Panc1 (cell line): ENCODE data around the gene CLPTM1L. TPM values are rescaled to one million over a fixed set of nuclear protein-coding genes. Genes with fewer than 3 reads are reported as not detected.
"Not testable (repeated sequence)": the region's sequence is repeated elsewhere in the genome, so short reads cannot be mapped to it uniquely, and the experiment has no call there.

Experiments
- ATAC-seq: fragments of 200-7000 bp; cut with Tn5 transposase; 2 replicates; pipeline ENCODE4 v1.9.1; 2020; ENCODE audit warnings: mild to moderate bottlenecking, moderate library complexity
- BruUV-seq: library from RNA; stranded (reverse); fragments of 400-500 nt; replicated peaks from 2 replicates; lab custom pipeline; 2021; lab: Mats Ljungman, UMichigan
- CTCF ChIA-PET: fragments of 300-600 bp; sonication (Branson Sonifier 250); formaldehyde crosslinking; loops from one replicate; lab custom pipeline; 2022; ENCODE audit warnings: antibody characterized with exemption; lab: Charles Lee
- POLR2A ChIA-PET: fragments of 300-600 bp; sonication (Branson Sonifier 250); formaldehyde crosslinking; loops from one replicate; lab custom pipeline; 2022; ENCODE audit warnings: antibody characterized with exemption; lab: Charles Lee
- DNase-seq: peaks from one replicate; pipeline ENCODE4 v3.0.0-alpha.2; 2010; ENCODE audit warnings: low read depth, low spot score
- H3K27ac ChIP-seq: 2 replicates; pipeline ENCODE4 v1.5.1; 2011; ENCODE audit warnings: mild to moderate bottlenecking, low read length, inconsistent platforms
- H3K27me3 ChIP-seq: fragments of 200-500 bp; sonication (Bioruptor generic); 2 replicates; pipeline ENCODE4 v1.6.0; 2014; ENCODE audit warnings: low read length, inconsistent platforms; ENCODE audit not compliant: control insufficient read depth, insufficient read depth
- H3K36me3 ChIP-seq: fragments of 200-500 bp; sonication (Bioruptor generic); 2 replicates; pipeline ENCODE4 v1.5.1; 2014; ENCODE audit warnings: inconsistent platforms, mild to moderate bottlenecking, low read length, moderate library complexity; ENCODE audit not compliant: control insufficient read depth, insufficient read depth
- H3K4me1 ChIP-seq: 2 replicates; pipeline ENCODE4 v1.5.1; 2011; ENCODE audit warnings: inconsistent platforms, mild to moderate bottlenecking, low read length, moderate library complexity; ENCODE audit not compliant: control insufficient read depth, insufficient read depth
- H3K4me3 ChIP-seq, 2 experiments: 2 replicates each; pipeline ENCODE4 v1.5.1; 2011 to 2012; ENCODE audit warnings: low read depth in 2 of 2, low read length in 2 of 2, mild to moderate bottlenecking in 2 of 2, inconsistent platforms in 1 of 2, moderate library complexity in 1 of 2
- H3K9me3 ChIP-seq: fragments of 200-500 bp; sonication (Bioruptor generic); 2 replicates; pipeline ENCODE4 v1.5.1; 2014; ENCODE audit warnings: low read depth, mild to moderate bottlenecking, inconsistent platforms, low read length, moderate library complexity; ENCODE audit not compliant: control insufficient read depth, insufficient read depth
- CTCF ChIP-seq: fragments of 450-650 bp; IDR thresholded peaks from 2 replicates; pipeline ENCODE4 v1.5.1; 2017; ENCODE audit warnings: mild to moderate bottlenecking
- POLR2AphosphoS5 ChIP-seq: IDR thresholded peaks from 2 replicates; pipeline ENCODE4 v1.6.1; 2012; ENCODE audit warnings: mild to moderate bottlenecking, low read depth, low read length, moderate library complexity
- SIN3A ChIP-seq: IDR thresholded peaks from 2 replicates; pipeline ENCODE4 v1.6.1; 2012; ENCODE audit warnings: low read depth, mild to moderate bottlenecking, low read length, moderate library complexity, borderline replicate concordance; ENCODE audit not compliant: insufficient read depth
- TCF7L2 ChIP-seq: IDR thresholded peaks from 2 replicates; pipeline ENCODE4 v1.6.1; 2011; ENCODE audit warnings: mild to moderate bottlenecking, low read depth, low read length, inconsistent platforms
- in situ Hi-C: cut with HindIII; loops from 2 replicates; pipeline ENCODE4 v1.10.0; 2016; ENCODE audit warnings: low sequenced_read_pairs, low pct_unique_long_range_greater_than_20kb
- intact Hi-C: fragments of 100-400 bp; cut with micrococcal nuclease; formaldehyde crosslinking; loops from one replicate; pipeline ENCODE4 v1.10.0; 2022; ENCODE audit not compliant: unreplicated experiment
- total RNA-seq: library from RNA; stranded (reverse); gene quantifications from one replicate; pipeline ENCODE4 v1.2.1, GENCODE V29; 2021; ENCODE audit not compliant: unreplicated experiment
- TF ChIP-seq, protein P1 (sequence below), 2 experiments: IDR thresholded peaks; 2 replicates each; pipeline ENCODE4 v1.6.1; 2011 to 2012; ENCODE audit warnings: low read depth in 2 of 2, control low read depth in 1 of 2, low read length in 1 of 2, mild to moderate bottlenecking in 1 of 2, moderate library complexity in 1 of 2; ENCODE audit not compliant: insufficient read depth in 1 of 2

Gene CLPTM1L
- total RNA-seq, 1 experiment from 2014 or later = 188 TPM

GRCh38 chr5:1326901-1327756 is 17.8 kb downstream of the CLPTM1L start:
- H3K4me1 ChIP-seq, ATAC-seq, H3K27me3 ChIP-seq, DNase-seq, H3K9me3 ChIP-seq, CTCF ChIA-PET, intact Hi-C loops, H3K36me3 ChIP-seq, H3K4me3 ChIP-seq, BruUV-seq, in situ Hi-C loops: not testable (repeated sequence)
- H3K27ac ChIP-seq = peak overlapping the region; percentile 81
- POLR2A ChIA-PET = interaction anchor here (0.6 kb wide), 3 partner anchors 14 to 18 kb away, joined by 3 to 10 read pairs (median 5); partner anchors contain the start of gene CLPTM1L

DNA sequence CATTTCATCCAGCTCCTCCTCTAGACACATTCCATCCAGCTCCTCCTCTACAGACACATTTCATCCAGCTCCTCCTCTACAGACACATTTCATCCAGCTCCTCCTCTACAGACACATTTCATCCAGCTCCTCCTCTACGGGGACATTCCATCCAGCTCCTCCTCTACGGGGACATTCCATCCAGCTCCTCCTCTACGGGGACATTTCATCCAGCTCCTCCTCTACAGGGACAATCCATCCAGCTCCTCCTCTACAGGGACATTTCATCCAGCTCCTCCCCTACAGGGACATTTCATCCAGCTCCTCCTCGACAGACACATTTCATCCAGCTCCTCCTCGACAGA is 18.4 kb downstream of the CLPTM1L start:
- H3K4me3 ChIP-seq = not testable (repeated sequence)
- POLR2A ChIA-PET = interaction anchor here (0.6 kb wide), 4 partner anchors 14 to 556 kb away, joined by 3 to 10 read pairs (median 4); partner anchors contain the start of gene IRX4

GRCh38 chr5:1325870-1326531 is 18.9 kb downstream of the CLPTM1L start:
- Histone ChIP-seq H3K27ac (peak overlapping the region; percentile 81), H3K27me3 (no peaks in the 10 kb centered on the region), H3K4me3 (no peak overlapping the region), H3K4me1 (peaks cover 5% of the 10 kb centered on the region), H3K9me3 (no peaks in the 10 kb centered on the region), H3K36me3 (peaks cover 5% of the 10 kb centered on the region; the same call in 1 of the 2 replicates)
- ChIA-PET POLR2A (interaction anchor here (0.6 kb wide), 4 partner anchors 15 to 557 kb away, joined by 3 to 10 read pairs (median 4); partner anchors contain the start of gene IRX4), CTCF (interaction anchor here (0.6 kb wide), 1 partner anchor 17 kb away, joined by 3 read pairs; no protein-coding TSS in a partner anchor)
- DNase-seq (no peak), ATAC-seq (peak; percentile 53)
- TF ChIP-seq SIN3A = no peak
- no peak for TF ChIP-seq TCF7L2
- no peak for TF ChIP-seq POLR2AphosphoS5
- no peak for TF ChIP-seq CTCF
- TF ChIP-seq, protein P1, sequence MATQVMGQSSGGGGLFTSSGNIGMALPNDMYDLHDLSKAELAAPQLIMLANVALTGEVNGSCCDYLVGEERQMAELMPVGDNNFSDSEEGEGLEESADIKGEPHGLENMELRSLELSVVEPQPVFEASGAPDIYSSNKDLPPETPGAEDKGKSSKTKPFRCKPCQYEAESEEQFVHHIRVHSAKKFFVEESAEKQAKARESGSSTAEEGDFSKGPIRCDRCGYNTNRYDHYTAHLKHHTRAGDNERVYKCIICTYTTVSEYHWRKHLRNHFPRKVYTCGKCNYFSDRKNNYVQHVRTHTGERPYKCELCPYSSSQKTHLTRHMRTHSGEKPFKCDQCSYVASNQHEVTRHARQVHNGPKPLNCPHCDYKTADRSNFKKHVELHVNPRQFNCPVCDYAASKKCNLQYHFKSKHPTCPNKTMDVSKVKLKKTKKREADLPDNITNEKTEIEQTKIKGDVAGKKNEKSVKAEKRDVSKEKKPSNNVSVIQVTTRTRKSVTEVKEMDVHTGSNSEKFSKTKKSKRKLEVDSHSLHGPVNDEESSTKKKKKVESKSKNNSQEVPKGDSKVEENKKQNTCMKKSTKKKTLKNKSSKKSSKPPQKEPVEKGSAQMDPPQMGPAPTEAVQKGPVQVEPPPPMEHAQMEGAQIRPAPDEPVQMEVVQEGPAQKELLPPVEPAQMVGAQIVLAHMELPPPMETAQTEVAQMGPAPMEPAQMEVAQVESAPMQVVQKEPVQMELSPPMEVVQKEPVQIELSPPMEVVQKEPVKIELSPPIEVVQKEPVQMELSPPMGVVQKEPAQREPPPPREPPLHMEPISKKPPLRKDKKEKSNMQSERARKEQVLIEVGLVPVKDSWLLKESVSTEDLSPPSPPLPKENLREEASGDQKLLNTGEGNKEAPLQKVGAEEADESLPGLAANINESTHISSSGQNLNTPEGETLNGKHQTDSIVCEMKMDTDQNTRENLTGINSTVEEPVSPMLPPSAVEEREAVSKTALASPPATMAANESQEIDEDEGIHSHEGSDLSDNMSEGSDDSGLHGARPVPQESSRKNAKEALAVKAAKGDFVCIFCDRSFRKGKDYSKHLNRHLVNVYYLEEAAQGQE (IDR thresholded peaks at IDR 0.05; ENCODE audit: insufficient read depth in 1 of 2, low read depth in 2 of 2, low read length in 1 of 2) = no peak
- BruUV-seq = TSS peak; percentile 75
- in situ Hi-C loops (no loop called here), intact Hi-C loops (no loop called here)

More for the DNA sequence above, 18.4 kb downstream of the CLPTM1L start:
- DNase-seq, intact Hi-C loops, H3K36me3 ChIP-seq, BruUV-seq, in situ Hi-C loops, H3K4me1 ChIP-seq, H3K27me3 ChIP-seq, ATAC-seq, H3K9me3 ChIP-seq: not testable (repeated sequence)
- peak overlapping the region; percentile 81 for H3K27ac ChIP-seq
- CTCF ChIA-PET = interaction anchor here (0.6 kb wide), 1 partner anchor 17 kb away, joined by 3 read pairs; no protein-coding TSS in a partner anchor
